T1000 (cell line): ENCODE measurements around the gene SARS2.
"Not testable (repeated sequence)": the region's sequence is repeated elsewhere in the genome, so short reads cannot be mapped to it uniquely, and the experiment has no call there.

Experiments used
- DNase-seq: peaks from one replicate; lab custom pipeline; 2025; ENCODE audit warnings: mixed read lengths; lab: John Stamatoyannopoulos, UW

The SARS2 gene

DNA sequence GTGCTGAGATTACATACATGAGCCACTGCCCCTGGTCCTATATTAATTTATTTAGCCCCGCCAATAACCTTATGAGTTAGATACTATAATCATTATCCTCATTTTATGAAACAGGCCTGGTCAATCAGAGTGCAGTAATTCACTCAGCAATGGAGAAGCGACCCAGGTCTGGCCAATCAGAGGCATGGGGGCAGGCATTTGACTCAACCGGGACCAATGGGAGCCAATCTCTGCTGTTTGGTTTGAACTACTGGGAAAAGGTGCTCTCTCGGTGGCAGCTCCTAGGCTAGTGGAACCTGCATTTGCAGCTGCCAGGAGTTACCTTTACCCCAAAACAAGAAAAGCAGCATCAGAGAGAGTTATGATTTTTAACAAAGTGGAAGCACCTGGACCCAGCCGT is 37.7 kb downstream of the SARS2 start:
- no peak for DNase-seq

DNA sequence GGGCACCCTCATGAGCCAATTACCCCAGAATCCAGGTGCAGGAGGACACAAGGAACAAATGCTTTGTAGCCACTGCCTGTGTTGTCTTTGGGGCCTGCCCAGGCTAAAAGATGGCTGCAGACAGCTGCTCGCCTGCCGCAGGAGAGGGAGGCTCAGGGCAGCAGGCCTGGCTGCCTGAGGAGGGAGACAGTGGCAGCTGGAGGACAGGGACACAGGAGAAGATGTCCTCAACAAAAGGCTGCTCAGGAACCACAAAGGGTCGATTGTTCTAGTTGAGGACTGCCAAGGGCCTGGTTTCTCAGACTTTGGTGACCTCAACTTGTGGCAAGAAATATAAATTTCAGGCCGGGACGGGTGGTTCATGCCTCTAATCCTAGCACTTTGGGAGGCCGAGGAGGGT is 38.8 kb downstream of the SARS2 start:
- no peak for DNase-seq

DNA sequence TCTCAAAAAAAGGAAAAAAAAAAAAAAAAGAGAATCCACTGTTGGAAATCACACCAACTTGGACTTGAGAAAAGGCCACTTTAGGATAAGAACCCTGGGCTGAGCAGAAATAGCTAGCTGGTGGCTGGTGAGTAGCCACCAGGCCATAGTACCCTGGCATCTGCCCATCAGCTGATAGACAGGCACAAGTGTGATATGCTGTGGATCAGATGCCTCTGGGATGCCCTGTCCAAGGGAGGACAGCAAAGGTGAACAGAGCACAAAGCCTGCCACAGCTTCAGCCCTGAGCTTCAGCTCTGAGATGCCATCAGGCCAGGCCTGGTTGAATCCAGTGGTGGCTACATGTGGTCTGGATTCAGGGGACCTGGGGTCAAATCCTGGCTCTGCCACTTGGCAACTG is 39.9 kb downstream of the SARS2 start:
- DNase-seq, result no peak

DNA sequence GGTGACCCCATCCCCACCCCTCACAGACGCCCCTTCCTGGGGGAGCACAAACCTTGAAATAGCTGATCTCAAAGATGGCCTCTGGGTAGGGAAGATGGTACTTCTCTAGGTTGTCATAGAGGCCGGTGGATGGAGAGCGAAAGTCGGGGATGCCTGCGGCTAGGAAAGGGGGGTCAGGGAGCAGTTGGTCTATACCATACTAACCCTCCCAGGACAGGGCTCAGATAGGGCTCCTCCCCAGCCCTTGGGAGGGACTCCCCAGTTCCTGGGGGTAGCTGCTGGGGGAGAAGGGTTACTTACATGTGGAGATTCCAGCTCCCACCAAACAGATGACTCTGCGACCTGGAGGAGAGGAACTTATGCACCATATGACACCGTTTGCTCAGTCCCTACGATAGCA is 40.8 kb downstream of the SARS2 start:
- no peak for DNase-seq

DNA sequence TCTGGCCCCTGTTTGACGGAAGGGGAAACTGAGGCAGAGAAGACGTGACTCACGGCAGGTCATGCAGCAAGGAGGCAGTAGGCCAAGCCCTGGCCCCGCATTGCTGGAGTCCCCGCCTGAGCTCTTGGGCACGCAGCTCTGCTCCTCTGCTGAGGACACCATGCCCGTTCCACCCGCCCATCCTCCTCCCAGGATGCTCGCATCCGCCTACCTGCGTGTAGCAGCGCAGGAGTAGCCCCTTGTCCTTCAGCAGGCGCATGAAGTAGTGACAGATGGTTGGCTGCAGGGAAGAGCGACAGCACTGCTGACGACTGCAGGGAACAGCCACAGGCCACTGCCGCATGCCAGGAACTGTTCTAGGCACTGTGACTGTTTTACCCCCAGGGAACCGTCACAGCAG is 41.7 kb downstream of the SARS2 start:
- no peak for DNase-seq

DNA sequence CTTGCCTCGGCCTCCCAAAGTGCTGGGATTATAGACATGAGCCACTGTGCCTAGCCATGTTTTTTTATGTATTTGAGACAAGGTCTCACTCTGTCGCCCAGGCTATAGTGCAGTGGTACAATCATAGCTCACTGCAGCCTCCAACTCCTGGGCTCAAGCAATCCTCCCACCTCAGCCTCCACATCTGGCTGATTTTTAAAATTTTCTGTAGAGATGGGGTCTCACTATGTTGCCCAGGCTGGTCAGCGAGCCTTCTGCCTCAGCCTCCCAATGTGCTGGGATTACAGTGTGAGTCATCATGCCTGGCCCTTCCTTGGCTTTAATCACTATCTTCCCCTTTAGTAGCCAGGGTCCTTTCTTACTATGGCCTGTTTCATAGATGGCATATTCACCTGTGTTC is 45.9 kb downstream of the SARS2 start:
- not testable (repeated sequence) for DNase-seq

DNA sequence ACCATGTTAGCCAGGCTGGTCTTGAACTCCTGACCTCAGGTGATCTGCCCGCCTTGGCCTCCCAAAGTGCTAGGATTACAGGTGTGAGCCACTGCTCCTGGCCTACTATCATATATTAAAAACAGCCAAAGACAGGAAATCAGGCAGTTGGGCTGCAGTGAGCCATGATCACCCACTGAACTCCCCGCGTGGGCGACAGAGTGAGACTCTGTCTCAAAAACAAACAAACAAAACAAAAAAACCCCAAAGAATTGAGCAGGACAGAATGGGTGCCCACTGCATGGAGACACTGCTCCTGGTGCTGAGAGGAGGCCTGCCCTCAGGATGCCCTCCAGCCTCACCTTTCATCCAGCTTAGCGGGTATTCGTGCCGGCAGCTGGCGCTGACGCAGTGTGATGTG is 47.3 kb downstream of the SARS2 start:
- no peak for DNase-seq

DNA sequence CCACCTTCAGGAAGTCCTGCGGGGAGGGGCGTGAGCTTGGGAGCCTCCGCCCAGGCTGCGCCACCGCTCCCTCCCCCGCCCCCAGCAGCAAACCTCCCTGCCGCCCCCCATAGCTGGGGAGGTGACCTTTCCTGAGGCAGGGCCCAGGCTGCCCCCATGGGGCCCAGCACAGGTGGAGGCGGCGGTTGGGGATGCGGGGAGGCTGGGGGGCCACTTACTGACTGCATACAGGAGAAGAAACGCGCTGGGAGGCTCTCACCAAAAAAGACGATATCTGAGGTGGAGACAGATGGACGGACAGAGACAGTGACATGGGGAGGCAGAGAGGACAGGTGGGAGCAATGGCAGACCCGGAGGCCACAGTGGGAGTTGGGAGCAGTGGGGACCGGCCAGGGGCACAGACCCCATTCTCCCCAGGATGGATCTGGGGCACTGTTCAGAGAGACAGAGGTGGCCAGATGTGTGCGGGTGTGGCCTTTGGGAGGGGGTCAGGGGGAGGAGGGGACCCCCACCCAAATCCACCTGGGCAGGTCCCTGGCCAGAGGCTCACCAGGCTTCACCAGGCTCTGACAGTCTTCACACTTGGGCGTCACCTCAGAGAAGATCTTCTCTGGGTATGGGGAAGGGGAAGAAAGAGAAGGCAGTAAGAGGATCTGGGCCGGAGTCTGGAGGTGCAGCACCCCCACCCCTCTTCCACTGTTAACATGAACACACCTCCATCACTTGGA is 49.5 kb downstream of the SARS2 start:
- DNase-seq, result no peak

DNA sequence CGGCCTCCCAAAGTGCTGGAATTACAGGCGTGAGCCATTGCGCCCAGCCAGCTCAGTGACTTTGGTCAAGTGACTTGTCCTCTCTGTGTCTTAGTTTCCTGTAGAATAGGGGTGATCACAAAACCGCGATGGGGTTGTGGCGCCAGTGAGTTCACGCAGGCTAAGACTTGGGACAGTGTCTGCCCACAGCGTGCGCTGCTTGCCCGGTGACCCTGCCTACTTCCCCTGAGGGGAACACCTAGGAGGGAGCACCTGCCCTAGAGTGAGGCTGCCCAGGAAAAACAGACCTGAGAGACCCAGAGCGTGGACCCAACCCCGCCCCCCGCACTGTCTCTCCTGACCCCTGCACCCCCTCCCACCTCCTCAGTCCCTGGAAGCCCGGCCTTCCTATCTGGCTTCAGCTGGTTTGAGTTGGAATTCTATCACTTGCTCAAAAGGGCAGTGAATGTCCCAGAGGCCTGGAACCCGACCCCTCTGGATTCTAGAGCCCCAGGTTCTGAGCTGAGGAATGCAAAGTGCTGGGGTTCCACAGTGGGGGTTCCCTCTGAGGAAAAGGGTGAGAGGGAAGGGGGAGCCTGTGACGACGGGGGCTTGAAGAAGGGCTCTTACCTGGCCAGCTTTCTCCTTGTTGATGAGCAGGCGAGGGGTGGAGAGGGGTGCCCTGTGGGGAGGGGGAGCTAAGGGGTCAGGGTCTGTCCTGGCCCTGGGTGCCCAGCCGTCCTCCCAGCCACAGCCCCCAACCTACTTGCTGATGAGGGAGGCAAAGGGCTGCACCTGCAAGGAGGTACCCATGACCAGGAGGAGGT is 50.3 kb downstream of the SARS2 start:
- no peak for DNase-seq

DNA sequence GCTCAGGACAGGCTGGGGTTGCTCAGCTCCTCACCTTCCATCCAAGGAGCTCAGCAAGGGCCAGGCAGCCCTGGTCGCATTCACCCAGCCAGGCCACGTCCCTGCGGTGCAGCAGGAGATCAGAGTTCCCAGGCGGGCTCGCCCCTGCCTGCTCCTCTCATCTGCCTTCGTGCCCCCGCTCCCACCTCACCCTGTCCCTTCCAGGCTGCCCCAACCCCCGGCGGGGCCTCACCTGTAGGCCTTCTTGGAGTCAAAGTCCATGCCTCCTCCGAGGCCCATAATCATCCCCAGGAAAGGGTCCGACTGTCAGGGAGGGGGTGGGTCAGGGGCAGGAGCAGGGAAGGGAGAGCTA is 51.2 kb downstream of the SARS2 start:
- DNase-seq, result no peak

DNA sequence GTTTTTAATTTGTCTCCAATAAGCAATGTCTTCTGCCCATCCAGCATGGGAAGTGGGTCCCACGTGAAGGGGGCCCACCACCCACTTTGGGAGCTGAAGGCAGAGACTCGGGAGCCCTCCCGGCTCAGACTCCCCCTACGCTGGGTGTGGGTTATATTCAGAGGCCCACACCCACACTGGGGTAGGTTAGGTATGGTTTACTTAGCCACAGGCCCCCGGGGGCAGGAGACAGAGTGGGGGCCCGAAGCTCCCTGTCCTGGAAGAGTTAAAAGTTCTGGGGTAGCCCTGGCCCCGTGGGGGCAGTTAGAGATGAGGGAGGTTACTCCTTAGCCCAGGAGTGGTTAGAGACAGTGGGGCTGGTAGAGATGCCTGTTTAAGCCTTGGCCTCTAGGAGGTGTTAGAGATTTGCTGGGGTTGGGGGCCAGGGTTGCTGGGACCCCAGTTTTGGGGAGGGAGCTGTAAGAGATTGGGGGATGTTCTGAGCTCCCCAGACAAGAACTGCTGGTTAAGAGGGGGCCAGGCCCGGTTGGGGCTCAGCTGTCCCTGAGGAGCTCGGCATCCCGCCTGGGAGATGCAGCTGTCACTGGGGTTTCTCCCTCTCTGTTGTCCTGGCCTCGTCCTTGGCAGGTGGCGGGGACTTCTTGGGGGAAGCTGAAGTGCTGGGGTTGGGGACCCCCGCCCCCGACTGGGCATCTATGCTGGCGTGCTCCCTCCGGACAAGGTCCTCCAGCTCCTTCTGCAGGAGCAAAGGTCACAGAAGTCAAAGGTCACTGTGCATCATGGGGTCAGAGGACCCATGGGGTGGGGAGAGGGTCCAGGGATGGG is 51.8 kb downstream of the SARS2 start:
- no peak for DNase-seq

DNA sequence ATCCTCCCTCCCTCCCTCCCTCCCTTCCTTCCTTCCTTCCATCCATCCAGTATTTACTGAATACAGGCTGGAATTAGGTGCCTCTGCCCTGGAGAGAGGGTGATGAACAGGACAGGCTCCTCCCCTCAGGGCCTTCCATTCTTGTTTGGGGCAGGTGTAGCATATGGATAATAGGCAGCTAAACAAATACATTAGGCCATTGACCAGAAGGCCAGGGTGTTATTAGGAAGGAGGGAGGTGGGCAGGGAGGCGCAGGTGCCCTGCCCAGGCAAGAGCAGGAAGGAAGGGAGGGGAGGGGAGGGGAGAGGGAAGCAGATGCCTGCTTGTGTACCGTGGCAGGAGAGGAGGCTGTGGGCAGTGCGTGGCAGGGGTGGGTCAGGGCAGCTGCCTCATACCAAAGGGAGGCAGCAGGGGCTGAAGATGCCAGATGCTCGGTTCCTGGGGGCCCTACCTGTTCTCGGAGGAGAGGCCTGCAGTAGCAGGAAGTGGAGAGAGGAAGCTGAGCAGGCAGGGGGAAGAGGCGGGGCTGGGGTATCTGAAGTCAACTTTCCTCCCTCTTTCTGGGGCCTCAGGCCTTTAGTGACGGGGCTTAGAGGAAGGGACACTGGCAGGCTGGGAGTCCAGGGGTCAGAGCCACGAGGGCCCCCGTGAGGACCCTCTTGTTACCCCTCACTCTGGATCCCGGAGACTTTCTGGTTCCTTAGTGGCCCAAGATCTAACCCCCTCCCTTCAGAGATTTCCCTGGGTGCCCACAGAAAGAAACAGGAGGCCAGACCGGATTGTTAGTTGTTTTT is 52.6 kb downstream of the SARS2 start, which contains the start of gene RINL:
Gene RINL, minus strand, starts transcription at position 495 of the 794 bp plus-strand sequence. CDS start 1,533 bp downstream, outside the sequence.
- DNase-seq, result no peak

DNA sequence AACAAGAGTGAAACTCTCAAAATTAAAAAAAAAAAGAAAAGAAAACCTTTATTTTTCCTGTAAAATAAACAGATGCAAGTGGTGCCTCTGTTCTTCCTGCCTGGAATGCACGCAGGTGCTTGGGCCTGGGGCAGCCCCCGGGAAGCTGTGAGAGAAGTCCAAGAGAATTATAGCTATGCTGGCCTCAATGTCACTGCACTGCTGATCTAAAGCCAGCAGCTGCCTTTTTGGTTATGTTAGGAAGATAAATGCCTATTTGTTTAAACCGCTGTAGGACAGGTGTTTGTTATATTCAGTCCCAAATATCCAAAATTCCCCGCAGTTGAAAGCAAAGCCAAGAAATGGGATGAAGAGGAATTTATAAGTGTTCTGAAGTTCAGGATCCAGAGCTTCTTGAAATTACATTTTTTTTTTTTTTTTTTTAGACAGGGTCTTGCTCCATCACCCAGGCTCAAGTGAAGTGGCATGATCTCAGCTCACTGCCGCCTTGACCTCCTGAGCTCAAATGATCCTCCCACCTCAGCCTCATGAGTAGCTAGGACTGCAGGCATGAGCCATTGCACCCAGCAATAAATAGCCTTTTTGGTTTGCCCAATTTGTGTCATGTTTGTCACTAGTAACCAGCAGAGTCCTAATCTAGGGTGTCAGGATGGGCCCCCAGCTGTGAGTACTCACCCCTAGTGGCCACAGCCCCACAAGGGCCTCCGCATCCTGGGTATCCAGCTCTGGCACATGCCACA is 54.7 kb downstream of the SARS2 start:
- no peak for DNase-seq

DNA sequence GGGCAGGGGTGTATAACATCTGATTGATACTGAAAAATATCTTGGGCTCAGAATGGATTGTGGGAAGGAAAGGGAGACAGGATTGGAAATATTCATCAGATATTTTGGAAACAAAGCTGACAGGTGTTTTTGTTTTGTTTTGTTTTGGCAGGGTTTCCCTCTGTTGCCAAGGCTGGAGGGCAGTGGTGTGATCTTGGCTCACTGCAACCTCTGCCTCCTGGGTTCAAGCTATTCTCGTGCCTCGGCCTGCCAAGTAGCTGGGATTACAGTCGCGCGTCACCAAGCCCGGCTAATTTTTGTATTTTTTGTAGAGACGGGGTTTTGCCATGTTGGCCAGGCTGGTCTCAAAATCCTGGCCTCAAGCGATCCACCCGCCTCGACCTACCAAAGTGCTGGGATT is 57.2 kb downstream of the SARS2 start:
- not testable (repeated sequence) for DNase-seq

DNA sequence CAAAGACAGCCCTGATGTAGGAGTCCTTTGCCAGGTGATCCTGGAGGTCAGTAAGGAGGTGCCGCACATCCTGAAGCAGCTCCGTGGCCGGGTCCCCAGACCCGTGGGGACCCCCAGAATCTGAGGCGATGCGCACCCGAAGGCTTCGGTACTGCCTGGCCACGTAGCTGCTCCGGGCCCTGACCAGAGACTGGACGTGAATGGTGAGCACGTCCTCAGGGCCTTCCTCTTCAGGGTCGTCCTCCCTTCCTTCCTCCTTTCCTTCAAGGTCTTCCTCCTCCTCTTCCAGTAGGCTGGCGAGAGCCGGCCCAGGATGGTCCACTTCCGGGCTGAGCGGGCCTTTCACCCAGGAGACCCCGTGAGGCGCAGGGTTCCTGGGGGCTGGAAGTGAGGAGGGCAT is 60.0 kb downstream of the SARS2 start:
- DNase-seq, result no peak

DNA sequence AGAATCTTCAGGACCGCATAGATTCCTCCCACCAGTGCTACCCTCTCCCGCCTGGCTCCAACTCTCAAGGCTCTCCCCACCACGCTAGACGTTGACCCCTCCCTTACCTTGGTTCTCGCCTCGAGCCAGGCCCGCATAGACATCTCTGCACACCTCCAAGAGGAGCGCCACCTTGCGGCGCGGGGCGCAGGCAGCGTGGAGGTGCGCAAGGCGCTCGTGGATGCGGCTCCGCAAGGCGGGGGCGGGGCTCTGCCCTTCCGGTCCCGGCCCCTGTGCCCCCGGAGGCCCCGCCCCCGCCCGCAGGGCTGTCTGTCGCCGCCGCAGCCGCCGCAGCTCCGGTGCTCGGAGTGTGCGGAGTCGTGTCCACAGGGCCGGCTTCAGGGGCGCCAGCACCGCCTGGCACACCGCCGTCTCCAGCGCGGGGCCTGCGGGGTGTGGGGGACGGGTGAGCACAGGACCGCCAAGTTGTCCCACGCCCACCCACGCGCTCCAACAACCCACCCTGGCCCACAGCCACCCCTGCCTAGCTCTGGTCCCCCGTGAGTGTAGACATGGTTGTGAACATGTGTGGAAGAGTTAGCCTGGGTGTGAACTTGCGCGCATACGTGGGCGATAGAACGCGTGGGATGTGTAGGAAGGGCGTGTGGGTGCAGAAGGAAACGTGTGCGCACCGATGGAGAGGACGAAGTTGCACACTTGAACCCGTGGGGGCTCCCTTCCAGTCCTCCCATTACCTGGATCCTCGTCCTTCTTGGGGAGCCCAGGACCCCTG is 60.5 kb downstream of the SARS2 start:
- no peak for DNase-seq

DNA sequence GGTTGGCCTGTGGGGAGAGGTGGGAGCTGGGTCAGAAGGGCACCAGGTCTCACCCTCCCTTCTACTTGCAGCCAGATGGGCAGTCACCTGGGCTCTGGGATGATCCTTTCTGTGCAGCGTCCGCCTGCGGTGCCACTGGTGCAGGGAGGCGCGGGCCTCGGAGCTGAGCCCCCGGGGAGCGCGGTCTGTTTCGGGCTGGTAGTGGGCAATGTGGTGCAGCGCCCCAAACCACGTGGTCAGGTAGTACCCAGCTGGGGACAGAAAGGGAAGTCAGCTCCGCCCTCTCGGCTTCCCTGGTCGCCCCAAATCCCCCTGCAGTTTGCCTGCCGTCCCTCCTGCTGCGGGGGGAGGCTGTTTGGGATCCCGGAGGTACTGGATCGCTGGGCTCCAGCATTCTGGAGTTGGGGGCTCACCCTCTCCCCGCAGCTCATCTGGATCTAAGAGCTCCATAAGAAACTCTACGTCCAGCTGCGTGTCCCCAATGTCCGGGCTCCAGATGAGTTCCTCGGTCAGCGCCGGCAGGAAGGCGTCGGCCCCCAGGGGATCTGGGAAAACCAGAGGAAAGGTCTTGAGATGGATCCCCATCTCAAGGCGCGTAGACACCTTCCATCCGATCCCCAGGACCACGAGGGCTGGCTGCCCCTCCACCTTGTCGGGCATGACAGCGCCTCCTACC is 61.3 kb downstream of the SARS2 start:
- no peak for DNase-seq

DNA sequence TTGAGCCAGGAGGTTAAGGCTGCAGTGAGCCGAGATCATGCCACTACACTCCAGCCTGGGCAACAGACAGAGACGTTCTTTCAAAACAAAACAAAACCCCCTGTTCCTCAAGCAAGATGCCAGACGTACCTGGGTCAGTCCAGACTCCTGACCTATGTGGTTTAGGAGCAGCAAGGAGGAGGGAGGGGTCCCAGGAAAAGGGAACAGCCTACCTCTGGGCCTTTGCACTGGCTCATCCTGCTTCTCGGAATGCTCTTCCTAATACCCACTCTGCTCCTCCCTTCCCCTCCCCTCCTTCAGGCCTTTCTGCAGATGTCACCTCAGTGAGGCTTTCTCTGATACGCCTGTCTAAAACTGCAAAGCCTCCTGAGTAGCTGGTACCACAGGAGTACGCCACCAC is 62.0 kb downstream of the SARS2 start:
- DNase-seq, result no peak

DNA sequence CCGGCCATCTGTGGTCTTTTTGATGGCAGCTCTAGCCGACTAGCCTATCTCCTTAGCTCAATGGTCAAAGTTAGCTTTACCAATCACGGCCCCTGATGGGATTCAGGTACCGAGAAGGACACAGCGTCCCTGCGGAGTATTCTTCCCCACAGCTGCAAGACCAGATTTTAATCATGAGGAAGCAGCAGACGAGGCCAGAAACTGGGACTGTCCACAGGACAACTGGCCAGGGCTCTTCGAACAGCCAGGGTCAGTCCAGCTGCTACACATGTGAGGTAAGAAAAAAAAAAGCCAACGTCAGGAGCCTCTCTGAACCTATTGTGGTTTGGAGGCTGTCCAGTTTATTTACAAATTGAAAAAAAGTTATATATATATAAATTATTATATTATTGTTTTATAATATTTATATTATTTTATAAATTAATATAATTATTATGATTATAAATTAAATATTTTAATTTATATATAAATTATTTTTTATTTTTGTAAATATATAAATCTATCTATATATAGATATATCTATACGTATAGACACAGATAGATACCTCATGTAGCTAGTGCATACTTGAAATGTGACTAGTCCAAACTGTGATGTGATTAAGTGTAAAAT is 63.3 kb downstream of the SARS2 start:
- no peak for DNase-seq
